ENCODE measurements around the gene BTBD1.

- TF ChIP-seq EZH2phosphoT487 (IDR thresholded peaks at IDR 0.05; ENCODE audit: insufficient read depth, low read depth) (no peak), EZH2 (IDR thresholded peaks at IDR 0.05; ENCODE audit: insufficient read depth, poor library complexity, severe bottlenecking) (no peak)
These were observed 37.0 kb downstream of the BTBD1 start for GRCh38 chr15:83030021-83030420.
